GM20000 (cell line): ENCODE data around the gene SOX8.

Experiments
- DNase-seq: peaks from one replicate; pipeline ENCODE4 v3.0.0; 2012; ENCODE audit warnings: low spot score
- CTCF ChIP-seq: IDR thresholded peaks from 2 replicates; pipeline ENCODE4 v1.5.1; 2012; ENCODE audit warnings: mild to moderate bottlenecking, control low read depth; ENCODE audit errors: extremely low read depth, missing control alignments

SOX8 gene

GRCh38 chr16:1031666-1032065 is 50.1 kb downstream of the SOX8 start:
- no peak for DNase-seq
- no peak for TF ChIP-seq CTCF

GRCh38 chr16:1032607-1033006 is 51.0 kb downstream of the SOX8 start:
- TF ChIP-seq CTCF = no peak

GRCh38 chr16:1033128-1033679 is 51.6 kb downstream of the SOX8 start:
- no peak for DNase-seq
- no peak for TF ChIP-seq CTCF

More at GRCh38 chr16:1032607-1033006, 51.0 kb downstream of the SOX8 start:
- no peak for DNase-seq

GRCh38 chr16:1034230-1035065 is 52.9 kb downstream of the SOX8 start:
- TF ChIP-seq CTCF = no peak
- no peak for DNase-seq

GRCh38 chr16:1035066-1035415 is 53.5 kb downstream of the SOX8 start:
- no peak for DNase-seq
- no peak for TF ChIP-seq CTCF

GRCh38 chr16:1036166-1036565 is 54.6 kb downstream of the SOX8 start:
- TF ChIP-seq CTCF = no peak
- no peak for DNase-seq
